Uterus (tissue), 4 donors: Measurements from ENCODE around the gene MOV10. TPM values are rescaled to one million over a fixed set of nuclear protein-coding genes. Genes with fewer than 3 reads are reported as not detected.

Source experiments
- DNase-seq, 2 donors: peaks; one replicate each; pipeline ENCODE4 v3.0.0-alpha.2; 2019 to 2020
- H3K27ac ChIP-seq, 2 donors: fragments of 200-600 bp; sonication (generic); 1 replicate in 1 of 2; 2 replicates in 1 of 2; pipeline ENCODE4 v1.5.1; 2016 to 2018
- H3K27me3 ChIP-seq, 2 donors: fragments of 200-600 bp; sonication (generic); one replicate each; pipeline ENCODE4 v1.5.1; 2018 to 2019; ENCODE audit warnings: control low read depth in 1 of 2
- H3K36me3 ChIP-seq, 2 donors: fragments of 200-600 bp; sonication (generic); one replicate each; pipeline ENCODE4 v1.5.1; 2019; ENCODE audit warnings: control low read depth in 1 of 2
- H3K4me1 ChIP-seq, 2 donors: fragments of 200-600 bp; sonication (generic); one replicate each; pipeline ENCODE4 v1.5.1; 2018 to 2019; ENCODE audit warnings: control low read depth in 1 of 2
- H3K4me3 ChIP-seq, 2 donors: fragments of 200-600 bp; sonication (generic); 1 replicate in 1 of 2; 2 replicates in 1 of 2; pipeline ENCODE4 v1.5.1; 2018 to 2019; ENCODE audit warnings: mild to moderate bottlenecking in 1 of 2
- H3K9me3 ChIP-seq, 2 donors: fragments of 200-600 bp; sonication (generic); one replicate each; pipeline ENCODE4 v1.5.1; 2019; ENCODE audit warnings: control low read depth in 1 of 2
- POLR2A ChIP-seq, 2 donors: fragments of 450-650 bp; IDR thresholded peaks; one replicate each; pipeline ENCODE4 v1.6.1; 2016; ENCODE audit warnings: antibody characterized with exemption in 2 of 2, mild to moderate bottlenecking in 1 of 2, moderate library complexity in 1 of 2
- intact Hi-C: fragments of 100-400 bp; cut with DNase I; formaldehyde crosslinking; loops from one replicate; pipeline ENCODE4 v1.15.1; 2023; ENCODE audit warnings: low total_unique reads
- small RNA-seq: library from RNA; depleted of rRNA; stranded (forward); fragments of <200 nt; gene quantifications from one replicate; pipeline ENCODE3, GENCODE V24; 2016
- total RNA-seq, 4 donors: library from RNA; depleted of rRNA in 3 of 4; stranded (reverse); fragments of >200 nt in 3 of 4; gene quantifications; one replicate each; pipeline versions ENCODE4 v1.1.0 to v1.2.4, GENCODE V29; 2014 to 2023
- TF ChIP-seq, protein P1 (sequence below), 4 experiments: fragments of 200-600 bp in 2 of 4; fragments of 450-650 bp in 2 of 4; sonication (generic) in 2 of 4; IDR thresholded peaks; one replicate each; pipeline ENCODE4 v1.5.1; 2016 to 2019; ENCODE audit warnings: antibody characterized with exemption in 4 of 4, mild to moderate bottlenecking in 2 of 4, moderate library complexity in 1 of 4
- donor health status: DM: yes; HTN: yes; CAD: no.

The MOV10 gene
- total RNA-seq, 4 donors from 2014 or later: 10.3 to 91.9 (median 55.5) TPM

DNA sequence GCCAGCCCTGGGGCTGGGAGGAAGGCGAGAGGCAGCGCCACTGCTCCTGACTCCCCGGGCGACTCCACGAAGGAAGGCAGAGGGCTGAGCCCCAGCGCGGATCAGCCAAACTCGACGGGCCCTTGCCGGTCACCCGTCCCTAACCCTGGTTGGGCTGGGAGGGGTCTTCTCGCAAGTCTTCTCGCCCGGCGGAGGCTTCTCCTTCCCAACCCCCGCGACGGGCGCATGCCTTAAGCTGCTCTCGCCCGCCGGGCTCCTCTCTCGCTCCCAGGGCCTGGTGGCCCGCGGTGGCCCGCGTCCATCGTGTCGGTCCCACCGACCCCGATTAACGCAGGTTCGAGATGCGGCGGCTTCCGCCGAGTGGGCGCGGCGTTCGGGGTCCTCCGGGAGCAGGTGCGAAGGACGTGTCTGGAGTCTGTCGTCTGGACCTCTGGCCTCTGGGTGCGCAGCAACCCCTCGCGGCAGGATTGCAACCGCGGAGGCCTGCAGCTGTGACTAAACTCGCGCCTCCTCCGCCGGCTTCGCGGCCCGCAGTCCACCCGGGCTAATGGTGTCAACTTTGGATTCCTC is 69.6 kb downstream of the MOV10 start:
- intact Hi-C loops: no loop called here
- Histone ChIP-seq H3K4me3 (no peak overlapping the region), H3K36me3 (no peaks in the 10 kb centered on the region), H3K27ac (no peak overlapping the region), H3K27me3 (peaks cover 0 to 23% of the 10 kb centered on the region in 2 donors), H3K4me1 (no peaks in the 10 kb centered on the region), H3K9me3 (no peaks in the 10 kb centered on the region)
- TF ChIP-seq, protein P1, sequence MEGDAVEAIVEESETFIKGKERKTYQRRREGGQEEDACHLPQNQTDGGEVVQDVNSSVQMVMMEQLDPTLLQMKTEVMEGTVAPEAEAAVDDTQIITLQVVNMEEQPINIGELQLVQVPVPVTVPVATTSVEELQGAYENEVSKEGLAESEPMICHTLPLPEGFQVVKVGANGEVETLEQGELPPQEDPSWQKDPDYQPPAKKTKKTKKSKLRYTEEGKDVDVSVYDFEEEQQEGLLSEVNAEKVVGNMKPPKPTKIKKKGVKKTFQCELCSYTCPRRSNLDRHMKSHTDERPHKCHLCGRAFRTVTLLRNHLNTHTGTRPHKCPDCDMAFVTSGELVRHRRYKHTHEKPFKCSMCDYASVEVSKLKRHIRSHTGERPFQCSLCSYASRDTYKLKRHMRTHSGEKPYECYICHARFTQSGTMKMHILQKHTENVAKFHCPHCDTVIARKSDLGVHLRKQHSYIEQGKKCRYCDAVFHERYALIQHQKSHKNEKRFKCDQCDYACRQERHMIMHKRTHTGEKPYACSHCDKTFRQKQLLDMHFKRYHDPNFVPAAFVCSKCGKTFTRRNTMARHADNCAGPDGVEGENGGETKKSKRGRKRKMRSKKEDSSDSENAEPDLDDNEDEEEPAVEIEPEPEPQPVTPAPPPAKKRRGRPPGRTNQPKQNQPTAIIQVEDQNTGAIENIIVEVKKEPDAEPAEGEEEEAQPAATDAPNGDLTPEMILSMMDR (IDR thresholded peaks at IDR 0.05): peak in 3 of 4 experiments; percentile 35 to 37 (median 35)
- no peak for TF ChIP-seq POLR2A (IDR thresholded peaks at IDR 0.05)
- peak; percentile 20 to 26 for DNase-seq

DNA sequence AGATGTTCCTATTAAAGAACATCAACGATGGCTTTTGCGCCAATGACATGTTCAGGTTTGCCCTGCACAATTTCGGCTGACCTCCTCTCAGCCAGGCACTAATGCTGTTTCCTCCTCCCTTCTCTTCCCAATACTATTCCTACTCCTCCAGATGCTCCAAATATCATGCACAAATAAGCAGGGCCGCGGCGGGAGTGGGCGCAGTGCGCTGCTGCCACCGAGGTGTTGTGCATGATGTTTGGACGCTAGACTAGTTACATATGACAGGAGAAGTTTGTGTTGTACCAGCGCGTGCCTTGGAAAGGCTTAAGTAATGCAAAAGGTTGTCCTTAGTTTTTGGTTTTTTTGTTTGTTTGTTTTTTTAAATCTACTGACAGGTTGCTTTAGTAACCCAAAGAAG is 73.9 kb downstream of the MOV10 start:
- Histone ChIP-seq H3K4me1 (no peaks in the 10 kb centered on the region), H3K36me3 (no peaks in the 10 kb centered on the region), H3K27me3 (peaks cover 0 to 17% of the 10 kb centered on the region in 2 donors), H3K4me3 (no peak overlapping the region), H3K27ac (no peak overlapping the region), H3K9me3 (no peaks in the 10 kb centered on the region)
- no peak for DNase-seq
- TF ChIP-seq POLR2A (IDR thresholded peaks at IDR 0.05): no peak
- TF ChIP-seq, protein P1 (IDR thresholded peaks at IDR 0.05): no peak
- intact Hi-C loops: no loop called here

Small RNA genes lying within 50 kb of the gene (small RNA-seq; reads per million reads assigned to genes)
- not detected for gene RNU7-70P

Other genes with a start within 250 kb of the MOV10 start
- 10 to 100 TPM in 2 of 4 donors, 1 to 10 TPM in 1, under 1 TPM in 1; 0.59 to 45.3 (median 9.1) TPM for gene WNT2B, start 165.7 kb upstream of the MOV10 start, total RNA-seq
- gene ST7L, start 55.5 kb upstream of the MOV10 start, total RNA-seq: 10 to 100 TPM; 16.5 to 37.1 (median 27.8) TPM
- 100 to 1,000 TPM in 3 of 4 donors, 10 to 100 TPM in 1; 60.6 to 503 (median 151) TPM for gene CAPZA1, start 54.8 kb upstream of the MOV10 start, total RNA-seq
- 100 to 1,000 TPM; 176 to 314 (median 279) TPM for gene RHOC, start 32.5 kb downstream of the MOV10 start, total RNA-seq
- gene PPM1J, start 40.7 kb downstream of the MOV10 start, total RNA-seq: 1 to 10 TPM in 2 of 4 donors, under 1 TPM in 1, not detected in 1; 0.90 to 4.2 (median 2.6) TPM